PC-3 (cell line): Measurements from ENCODE around the gene NAPG. TPM values are rescaled to one million over a fixed set of nuclear protein-coding genes. Genes with fewer than 3 reads are reported as not detected.

Experiments used
- ATAC-seq: fragments of 200-7000 bp; cut with Tn5 transposase; 2 replicates; pipeline ENCODE4 v1.9.1; 2020; ENCODE audit warnings: mild to moderate bottlenecking, moderate library complexity
- BruUV-seq: library from RNA; stranded (reverse); fragments of 400-500 nt; replicated peaks from 2 replicates; lab custom pipeline; 2021; lab: Mats Ljungman, UMichigan
- CTCF ChIA-PET: fragments of 300-600 bp; sonication (Branson Sonifier 250); formaldehyde crosslinking; loops from one replicate; lab custom pipeline; 2022; ENCODE audit warnings: antibody characterized with exemption; lab: Charles Lee
- POLR2A ChIA-PET: fragments of 300-600 bp; sonication (Branson Sonifier 250); formaldehyde crosslinking; loops from one replicate; lab custom pipeline; 2022; ENCODE audit warnings: antibody characterized with exemption; ENCODE audit not compliant: unreplicated experiment; lab: Charles Lee
- DNase-seq: peaks from one replicate; pipeline ENCODE4 v3.0.0-alpha.2; 2015
- H2AFZ ChIP-seq: fragments of 300-600 bp; sonication (generic); 2 replicates; pipeline ENCODE4 v1.6.0; 2016; ENCODE audit warnings: antibody characterized with exemption, low read length
- H3F3A ChIP-seq: fragments of 300-600 bp; sonication (generic); one replicate; pipeline ENCODE4 v1.6.0; 2017; ENCODE audit warnings: antibody characterized with exemption, low read length, control low read depth, mild to moderate bottlenecking; ENCODE audit not compliant: unreplicated experiment
- H3K27ac ChIP-seq: fragments of 300-600 bp; sonication (generic); 2 replicates; pipeline ENCODE4 v1.5.1; 2016; ENCODE audit warnings: mild to moderate bottlenecking, low read length
- H3K27me3 ChIP-seq: fragments of 300-600 bp; sonication (generic); 2 replicates; pipeline ENCODE4 v1.6.1; 2016; ENCODE audit warnings: low read length, mixed read lengths
- H3K36me3 ChIP-seq: fragments of 300-600 bp; sonication (generic); 2 replicates; pipeline ENCODE4 v1.6.1; 2016; ENCODE audit warnings: low read depth, mixed run types, low read length, mixed read lengths
- H3K4me1 ChIP-seq: fragments of 300-600 bp; sonication (generic); 2 replicates; pipeline ENCODE4 v1.5.1; 2016; ENCODE audit warnings: low read length; ENCODE audit not compliant: insufficient read depth
- H3K4me2 ChIP-seq: fragments of 300-600 bp; sonication (generic); 2 replicates; pipeline ENCODE4 v1.6.0; 2016; ENCODE audit warnings: low read length
- H3K4me3 ChIP-seq: fragments of 300-600 bp; sonication (generic); 2 replicates; pipeline ENCODE4 v1.5.1; 2016; ENCODE audit warnings: mild to moderate bottlenecking, low read length, mixed read lengths
- H3K79me2 ChIP-seq: fragments of 300-600 bp; sonication (generic); 2 replicates; pipeline ENCODE4 v1.6.1; 2017; ENCODE audit warnings: low read length, mixed read lengths
- H3K9ac ChIP-seq: fragments of 300-600 bp; sonication (generic); 2 replicates; pipeline ENCODE4 v1.6.0; 2016; ENCODE audit warnings: mild to moderate bottlenecking, low read length
- H3K9me2 ChIP-seq: fragments of 300-600 bp; sonication (generic); replicated peaks from 2 replicates; pipeline ENCODE4 v1.6.1; 2016; ENCODE audit warnings: mixed run types, low read length, mixed read lengths
- H3K9me3 ChIP-seq: fragments of 300-600 bp; sonication (generic); 2 replicates; pipeline ENCODE4 v1.6.1; 2016; ENCODE audit warnings: low read length, mixed read lengths
- H4K20me1 ChIP-seq: fragments of 300-600 bp; sonication (generic); 2 replicates; pipeline ENCODE4 v1.6.1; 2016; ENCODE audit warnings: low read length, mixed read lengths
- EZH2 ChIP-seq: fragments of 300-600 bp; sonication (generic); IDR thresholded peaks from one replicate; pipeline ENCODE4 v1.6.1; 2017; ENCODE audit warnings: antibody characterized with exemption, mild to moderate bottlenecking, low read length; ENCODE audit not compliant: unreplicated experiment
- EZH2phosphoT487 ChIP-seq: fragments of 300-600 bp; sonication (generic); IDR thresholded peaks from 2 replicates; pipeline ENCODE4 v1.6.1; 2018; ENCODE audit warnings: mild to moderate bottlenecking, antibody characterized with exemption, low read length, borderline replicate concordance
- intact Hi-C: fragments of 100-400 bp; cut with micrococcal nuclease; formaldehyde crosslinking; loops from 2 replicates; pipeline ENCODE4 v1.9.0; 2023
- total RNA-seq: library from RNA; depleted of rRNA; stranded (reverse); fragments of >200 nt; gene quantifications from 2 replicates; pipeline ENCODE4 v1.2.3, GENCODE V29; 2014
- TF ChIP-seq, protein P1 (sequence below): fragments of 300-600 bp; sonication (generic); conservative IDR thresholded peaks from 2 replicates; pipeline ENCODE4 v1.5.1; 2017; ENCODE audit warnings: antibody characterized with exemption, low read depth, mild to moderate bottlenecking, low read length

NAPG gene
- total RNA-seq, 1 experiment from 2014 or later: 24.7 TPM

DNA sequence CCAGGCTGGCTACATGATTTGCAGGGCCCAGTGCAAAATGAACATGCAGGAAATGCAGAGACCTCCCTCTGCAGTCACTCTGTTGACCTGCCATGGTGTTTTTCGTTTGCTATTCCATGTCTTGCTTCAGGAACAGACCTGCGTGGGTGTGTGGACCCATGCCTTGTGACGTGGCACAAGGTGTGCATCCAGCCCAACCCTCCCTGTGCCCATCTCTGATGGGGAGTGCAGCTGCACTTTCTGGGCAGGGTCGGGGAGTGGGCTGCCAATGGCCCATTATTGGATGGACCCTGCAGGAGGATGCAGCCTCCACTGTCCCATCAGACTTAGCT, 33.1 kb downstream of the NAPG start:
- no peak overlapping the region for H3K27ac ChIP-seq
- no peaks in the 10 kb centered on the region for H4K20me1 ChIP-seq
- TF ChIP-seq, protein P1, sequence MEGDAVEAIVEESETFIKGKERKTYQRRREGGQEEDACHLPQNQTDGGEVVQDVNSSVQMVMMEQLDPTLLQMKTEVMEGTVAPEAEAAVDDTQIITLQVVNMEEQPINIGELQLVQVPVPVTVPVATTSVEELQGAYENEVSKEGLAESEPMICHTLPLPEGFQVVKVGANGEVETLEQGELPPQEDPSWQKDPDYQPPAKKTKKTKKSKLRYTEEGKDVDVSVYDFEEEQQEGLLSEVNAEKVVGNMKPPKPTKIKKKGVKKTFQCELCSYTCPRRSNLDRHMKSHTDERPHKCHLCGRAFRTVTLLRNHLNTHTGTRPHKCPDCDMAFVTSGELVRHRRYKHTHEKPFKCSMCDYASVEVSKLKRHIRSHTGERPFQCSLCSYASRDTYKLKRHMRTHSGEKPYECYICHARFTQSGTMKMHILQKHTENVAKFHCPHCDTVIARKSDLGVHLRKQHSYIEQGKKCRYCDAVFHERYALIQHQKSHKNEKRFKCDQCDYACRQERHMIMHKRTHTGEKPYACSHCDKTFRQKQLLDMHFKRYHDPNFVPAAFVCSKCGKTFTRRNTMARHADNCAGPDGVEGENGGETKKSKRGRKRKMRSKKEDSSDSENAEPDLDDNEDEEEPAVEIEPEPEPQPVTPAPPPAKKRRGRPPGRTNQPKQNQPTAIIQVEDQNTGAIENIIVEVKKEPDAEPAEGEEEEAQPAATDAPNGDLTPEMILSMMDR: no peak
- TF ChIP-seq EZH2 (no peak), EZH2phosphoT487 (no peak)
- CTCF ChIA-PET: interaction anchor here (1.5 kb wide), 1 partner anchor 595 kb away, joined by 5 read pairs; no protein-coding TSS in a partner anchor
- H3K36me3 ChIP-seq: peaks cover 24% of the 10 kb centered on the region
- intact Hi-C loops: no loop called here
- H3K9ac ChIP-seq: no peak overlapping the region
- no TSS peak for BruUV-seq
- peaks cover 5% of the 10 kb centered on the region for H3K4me1 ChIP-seq
- no peaks in the 10 kb centered on the region for H3K9me2 ChIP-seq
- no peak overlapping the region for H2AFZ ChIP-seq
- H3K4me2 ChIP-seq: no peak overlapping the region
- no peaks in the 10 kb centered on the region for H3K79me2 ChIP-seq
- no peak for ATAC-seq
- POLR2A ChIA-PET: no interaction called here
- H3K9me3 ChIP-seq: no peaks in the 10 kb centered on the region
- H3K27me3 ChIP-seq: no peaks in the 10 kb centered on the region
- no peak overlapping the region for H3K4me3 ChIP-seq
- DNase-seq: no peak
- H3F3A ChIP-seq: no peaks in the 10 kb centered on the region

DNA sequence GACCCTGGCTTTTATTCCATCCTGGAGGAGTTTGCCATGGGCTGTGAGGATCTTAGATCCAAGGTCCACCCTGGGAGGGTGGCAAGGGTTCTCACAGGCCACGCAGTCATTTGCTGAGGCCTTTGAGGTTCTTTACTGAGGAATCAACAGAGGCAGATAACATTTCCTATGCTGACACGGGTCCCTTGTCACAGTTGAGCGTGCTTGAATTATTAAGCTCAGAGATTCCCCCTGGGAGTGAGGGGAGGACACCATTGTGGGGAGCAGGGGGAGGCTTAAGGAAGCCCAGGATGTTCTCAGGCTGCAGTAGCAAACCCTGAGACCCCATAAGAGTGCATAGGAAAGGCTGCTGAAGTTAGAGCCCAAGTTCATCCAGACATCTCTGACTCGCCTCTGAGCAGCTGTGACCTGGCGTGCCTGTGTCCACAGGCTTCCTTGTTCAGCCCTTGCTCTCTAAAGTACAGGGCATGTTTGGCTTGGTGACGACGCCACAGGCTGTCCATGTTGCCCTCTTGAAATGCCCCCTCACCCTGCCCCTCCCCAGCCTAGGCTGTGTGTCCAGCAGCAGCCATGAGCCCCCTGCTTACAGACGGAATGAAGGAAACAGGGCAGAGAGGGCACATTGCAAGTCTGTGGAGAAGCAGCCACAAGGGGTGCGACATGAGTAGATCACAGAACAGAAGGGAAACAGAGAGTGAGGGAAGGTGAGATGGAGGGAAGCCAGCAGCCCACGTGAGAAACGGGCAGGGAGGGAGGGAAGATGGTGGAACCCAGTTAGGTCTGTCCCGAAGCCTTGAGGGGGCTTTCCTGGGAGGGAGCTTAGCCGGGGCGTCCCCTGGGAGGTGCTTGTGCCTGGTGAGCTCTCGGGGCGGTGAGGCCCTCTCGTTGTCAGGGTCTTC, 34.0 kb downstream of the NAPG start:
- POLR2A ChIA-PET: no interaction called here
- intact Hi-C loops: loop anchor here (5.0 to 10.0 kb wide), 3 partner anchors 37 to 295 kb away; no protein-coding TSS in a partner anchor
- no peak for DNase-seq
- H3K4me3 ChIP-seq: no peak overlapping the region; the same call in 1 of the 2 replicates
- H3K9me3 ChIP-seq: no peaks in the 10 kb centered on the region
- CTCF ChIA-PET: interaction anchor here (0.6 to 1.5 kb wide), 3 partner anchors 22 to 594 kb away, joined by 3 to 5 read pairs (median 4); no protein-coding TSS in a partner anchor
- no peaks in the 10 kb centered on the region for H3K27me3 ChIP-seq
- no peak overlapping the region for H3K27ac ChIP-seq
- peak overlapping the region; percentile 47 for H3K4me2 ChIP-seq
- TF ChIP-seq EZH2phosphoT487 (no peak), EZH2 (no peak)
- TF ChIP-seq, protein P1: no peak
- peaks cover 11% of the 10 kb centered on the region for H3K4me1 ChIP-seq
- peak; percentile 59 for ATAC-seq
- H3K79me2 ChIP-seq: no peaks in the 10 kb centered on the region
- no peak overlapping the region for H2AFZ ChIP-seq
- no TSS peak for BruUV-seq
- H4K20me1 ChIP-seq: no peaks in the 10 kb centered on the region
- peaks cover 15% of the 10 kb centered on the region for H3K36me3 ChIP-seq
- no peaks in the 10 kb centered on the region for H3K9me2 ChIP-seq
- no peak overlapping the region for H3K9ac ChIP-seq
- H3F3A ChIP-seq: no peaks in the 10 kb centered on the region
